ENCODE results near the gene OR4D6.

The OR4D6 gene

DNA sequence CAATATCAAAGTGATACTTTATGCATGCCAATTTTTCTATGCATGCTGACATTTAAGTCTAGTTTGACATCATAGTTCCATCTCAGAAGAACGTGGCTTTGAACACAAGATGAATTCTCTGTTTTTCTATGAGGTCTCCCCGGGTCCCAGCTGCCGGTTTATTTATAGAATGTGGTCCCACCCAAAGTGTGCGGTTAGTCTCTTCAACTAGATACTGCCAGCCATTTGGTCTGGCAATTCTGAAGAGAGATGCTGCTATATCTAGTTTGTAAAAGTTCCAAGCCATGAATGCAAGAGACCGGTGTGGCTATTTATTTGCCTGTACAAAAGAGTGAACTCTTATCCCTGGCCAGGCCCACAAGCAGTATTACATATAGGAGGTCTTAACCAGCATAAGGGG is 39.7 kb upstream of the OR4D6 start:
- Histone ChIP-seq H3K4ac (ENCODE audit: low read length) (no peak overlapping the region), H3K23ac (ENCODE audit: low read depth, low read length, poor library complexity) (no peak overlapping the region), H2BK120ac (ENCODE audit: low read depth, low read length) (no peak overlapping the region), H2AK5ac (ENCODE audit: low read depth, low read length) (no peak overlapping the region), H3K4me1 (ENCODE audit: control insufficient read depth in 2 of 2, insufficient read depth in 1 of 2, low read depth in 1 of 2, low read length in 2 of 2) (no peaks in the 10 kb centered on the region), H3K27ac (replicated peaks; ENCODE audit: low read length) (no peak overlapping the region), H3K36me3 (replicated peaks in 1 of 2; ENCODE audit: control insufficient read depth in 2 of 2, insufficient read depth in 2 of 2, low read length in 2 of 2) (no peaks in the 10 kb centered on the region), H2BK15ac (ENCODE audit: low read length) (no peak overlapping the region), H2BK5ac (ENCODE audit: low read length) (no peak overlapping the region), H3K9ac (ENCODE audit: low read depth, low read length, poor library complexity) (no peak overlapping the region), H3K9me3 (replicated peaks in 1 of 2; ENCODE audit: control insufficient read depth in 2 of 2, insufficient read depth in 1 of 2, low read depth in 1 of 2, low read length in 2 of 2) (no peaks in the 10 kb centered on the region), H4K91ac (ENCODE audit: low read depth, low read length, poor library complexity) (no peak overlapping the region), H3K14ac (ENCODE audit: low read length) (no peak overlapping the region), H2AFZ (ENCODE audit: low read length) (no peak overlapping the region), H3K79me1 (ENCODE audit: low read depth, low read length) (no peaks in the 10 kb centered on the region), H3K4me2 (ENCODE audit: insufficient read depth, low read length, poor library complexity, severe bottlenecking) (no peak overlapping the region), H2BK12ac (ENCODE audit: low read length) (no peak overlapping the region), H3K4me3 (ENCODE audit: low read length in 2 of 2) (no peak overlapping the region), H3K27me3 (ENCODE audit: control insufficient read depth in 3 of 3, insufficient read depth in 3 of 3, low read depth in 1 of 3, low read length in 3 of 3) (no peaks in the 10 kb centered on the region), H4K8ac (ENCODE audit: low read depth, low read length) (no peak overlapping the region), H3K18ac (ENCODE audit: low read length) (no peak overlapping the region)
- no peak for DNase-seq (ENCODE audit: low spot score)
- no CpG with 5 or more reads among the region's 5 CpGs for WGBS, 2 donors (ENCODE audit: extremely low coverage in 2 of 2, insufficient read length in 2 of 2, insufficient replicate concordance in 1 of 2)

DNA sequence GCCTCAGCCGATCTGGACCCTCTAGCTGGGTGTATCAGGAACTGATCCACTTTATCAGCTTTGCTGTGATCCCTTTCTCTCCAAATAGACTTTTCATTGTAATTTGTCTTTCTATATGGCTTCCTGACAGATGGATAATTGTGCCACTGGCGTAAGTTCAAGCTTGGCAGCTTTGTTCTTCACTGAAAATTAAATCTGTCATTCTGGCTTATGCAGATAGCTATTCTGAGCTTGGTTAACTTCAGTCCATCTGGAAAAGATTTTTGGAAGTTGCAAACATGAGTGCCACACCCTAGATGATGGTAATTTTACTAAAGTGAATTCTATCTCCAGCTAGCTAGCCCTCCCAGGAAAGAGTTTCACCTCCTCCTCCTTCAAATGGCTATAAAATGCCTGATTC is 38.6 kb upstream of the OR4D6 start:
- Histone ChIP-seq H3K4ac (ENCODE audit: low read length) (no peak overlapping the region), H2BK5ac (ENCODE audit: low read length) (no peak overlapping the region), H2BK15ac (ENCODE audit: low read length) (no peak overlapping the region), H3K27ac (replicated peaks; ENCODE audit: low read length) (no peak overlapping the region), H4K8ac (ENCODE audit: low read depth, low read length) (no peak overlapping the region), H4K91ac (ENCODE audit: low read depth, low read length, poor library complexity) (no peak overlapping the region), H3K9ac (ENCODE audit: low read depth, low read length, poor library complexity) (no peak overlapping the region), H2AFZ (ENCODE audit: low read length) (no peak overlapping the region), H3K79me1 (ENCODE audit: low read depth, low read length) (no peaks in the 10 kb centered on the region), H2BK120ac (ENCODE audit: low read depth, low read length) (no peak overlapping the region), H3K18ac (ENCODE audit: low read length) (no peak overlapping the region), H3K27me3 (ENCODE audit: control insufficient read depth in 3 of 3, insufficient read depth in 3 of 3, low read depth in 1 of 3, low read length in 3 of 3) (no peaks in the 10 kb centered on the region), H3K23ac (ENCODE audit: low read depth, low read length, poor library complexity) (no peak overlapping the region), H3K4me1 (ENCODE audit: control insufficient read depth in 2 of 2, insufficient read depth in 1 of 2, low read depth in 1 of 2, low read length in 2 of 2) (no peaks in the 10 kb centered on the region), H3K14ac (ENCODE audit: low read length) (no peak overlapping the region), H2BK12ac (ENCODE audit: low read length) (no peak overlapping the region), H3K4me3 (ENCODE audit: low read length in 2 of 2) (no peak overlapping the region), H3K9me3 (replicated peaks in 1 of 2; ENCODE audit: control insufficient read depth in 2 of 2, insufficient read depth in 1 of 2, low read depth in 1 of 2, low read length in 2 of 2) (no peaks in the 10 kb centered on the region), H2AK5ac (ENCODE audit: low read depth, low read length) (no peak overlapping the region), H3K36me3 (replicated peaks in 1 of 2; ENCODE audit: control insufficient read depth in 2 of 2, insufficient read depth in 2 of 2, low read length in 2 of 2) (no peaks in the 10 kb centered on the region), H3K4me2 (ENCODE audit: insufficient read depth, low read length, poor library complexity, severe bottlenecking) (no peak overlapping the region)
- WGBS, 2 donors (ENCODE audit: extremely low coverage in 2 of 2, insufficient read length in 2 of 2, insufficient replicate concordance in 1 of 2) = no CpG with 5 or more reads among the region's 2 CpGs
- no peak for DNase-seq (ENCODE audit: low spot score)

DNA sequence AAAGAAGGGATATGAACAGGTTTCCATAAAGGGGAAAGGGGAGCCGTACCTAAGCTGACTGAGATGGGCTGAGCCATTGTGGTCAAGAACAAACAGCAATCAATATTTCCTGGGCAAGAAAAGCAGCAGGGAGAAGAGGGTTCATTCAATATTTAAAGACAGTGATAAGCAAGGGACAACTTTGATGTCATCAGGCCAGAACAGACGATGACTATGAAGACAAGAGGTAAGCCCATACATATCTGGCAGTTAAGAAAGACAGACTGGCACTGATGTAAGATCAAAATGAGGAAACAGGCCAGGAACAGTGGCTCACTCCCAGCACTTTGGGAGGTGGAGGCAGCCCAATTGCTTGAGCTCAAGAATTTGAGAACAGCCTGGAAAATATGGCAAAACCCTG is 32.9 kb upstream of the OR4D6 start:
- no CpG with 5 or more reads among the region's 2 CpGs for WGBS, 2 donors (ENCODE audit: extremely low coverage in 2 of 2, insufficient read length in 2 of 2, insufficient replicate concordance in 1 of 2)
- no peak overlapping the region for H2BK15ac ChIP-seq (ENCODE audit: low read length)
- H3K9ac ChIP-seq (ENCODE audit: low read depth, low read length, poor library complexity) = no peak overlapping the region
- no peak for DNase-seq (ENCODE audit: low spot score)
- H2BK12ac ChIP-seq (ENCODE audit: low read length) = no peak overlapping the region
- no peak overlapping the region for H3K4me3 ChIP-seq (ENCODE audit: low read length in 2 of 2)
- H3K4ac ChIP-seq (ENCODE audit: low read length) = no peak overlapping the region
- no peak overlapping the region for H2AK5ac ChIP-seq (ENCODE audit: low read depth, low read length)
- no peak overlapping the region for H3K4me2 ChIP-seq (ENCODE audit: insufficient read depth, low read length, poor library complexity, severe bottlenecking)
- H2BK120ac ChIP-seq (ENCODE audit: low read depth, low read length) = no peak overlapping the region
- H4K8ac ChIP-seq (ENCODE audit: low read depth, low read length) = no peak overlapping the region
- no peak overlapping the region for H4K91ac ChIP-seq (ENCODE audit: low read depth, low read length, poor library complexity)
- H3K27ac ChIP-seq (replicated peaks; ENCODE audit: low read length) = no peak overlapping the region
- H3K27me3 ChIP-seq (ENCODE audit: control insufficient read depth in 3 of 3, insufficient read depth in 3 of 3, low read depth in 1 of 3, low read length in 3 of 3) = no peaks in the 10 kb centered on the region
- no peak overlapping the region for H2BK5ac ChIP-seq (ENCODE audit: low read length)
- no peaks in the 10 kb centered on the region for H3K36me3 ChIP-seq (replicated peaks in 1 of 2; ENCODE audit: control insufficient read depth in 2 of 2, insufficient read depth in 2 of 2, low read length in 2 of 2)
- no peak overlapping the region for H3K23ac ChIP-seq (ENCODE audit: low read depth, low read length, poor library complexity)
- H3K14ac ChIP-seq (ENCODE audit: low read length) = no peak overlapping the region
- no peak overlapping the region for H2AFZ ChIP-seq (ENCODE audit: low read length)
- no peak overlapping the region for H3K18ac ChIP-seq (ENCODE audit: low read length)
- H3K79me1 ChIP-seq (ENCODE audit: low read depth, low read length) = no peaks in the 10 kb centered on the region
- H3K9me3 ChIP-seq (replicated peaks in 1 of 2; ENCODE audit: control insufficient read depth in 2 of 2, insufficient read depth in 1 of 2, low read depth in 1 of 2, low read length in 2 of 2) = no peaks in the 10 kb centered on the region
- H3K4me1 ChIP-seq (ENCODE audit: control insufficient read depth in 2 of 2, insufficient read depth in 1 of 2, low read depth in 1 of 2, low read length in 2 of 2) = peaks cover 6 to 8% of the 10 kb centered on the region in 2 donors

DNA sequence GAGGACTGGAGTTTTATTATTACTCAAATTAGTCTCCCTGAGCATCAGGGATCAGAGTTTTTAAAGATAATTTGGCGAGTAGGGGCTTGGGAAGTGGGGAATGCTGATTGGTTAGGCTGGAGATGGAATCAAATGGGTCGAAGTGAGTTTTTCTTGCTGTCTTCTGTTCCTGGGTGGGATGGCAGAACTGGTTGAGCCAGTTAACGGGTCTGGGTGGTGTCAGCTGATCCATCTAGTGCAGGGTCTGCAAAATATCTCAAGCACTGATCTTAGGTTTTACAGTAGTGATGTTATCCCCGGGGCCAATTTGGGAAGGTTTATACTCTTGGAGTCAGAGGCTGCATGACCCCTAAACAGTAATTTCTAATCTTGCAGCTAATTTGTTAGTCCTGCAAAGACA is 31.6 kb upstream of the OR4D6 start:
- Histone ChIP-seq H3K14ac (ENCODE audit: low read length) (no peak overlapping the region), H3K9me3 (replicated peaks in 1 of 2; ENCODE audit: control insufficient read depth in 2 of 2, insufficient read depth in 1 of 2, low read depth in 1 of 2, low read length in 2 of 2) (no peaks in the 10 kb centered on the region), H2BK120ac (ENCODE audit: low read depth, low read length) (no peak overlapping the region), H4K8ac (ENCODE audit: low read depth, low read length) (no peak overlapping the region), H3K4me3 (ENCODE audit: low read length in 2 of 2) (no peak overlapping the region), H3K4ac (ENCODE audit: low read length) (no peak overlapping the region), H3K27ac (replicated peaks; ENCODE audit: low read length) (peak overlapping the region; percentile 80), H3K27me3 (ENCODE audit: control insufficient read depth in 3 of 3, insufficient read depth in 3 of 3, low read depth in 1 of 3, low read length in 3 of 3) (no peaks in the 10 kb centered on the region), H3K9ac (ENCODE audit: low read depth, low read length, poor library complexity) (no peak overlapping the region), H3K23ac (ENCODE audit: low read depth, low read length, poor library complexity) (no peak overlapping the region), H2BK12ac (ENCODE audit: low read length) (no peak overlapping the region), H3K79me1 (ENCODE audit: low read depth, low read length) (no peaks in the 10 kb centered on the region), H2AK5ac (ENCODE audit: low read depth, low read length) (no peak overlapping the region), H2BK5ac (ENCODE audit: low read length) (no peak overlapping the region), H2AFZ (ENCODE audit: low read length) (no peak overlapping the region), H2BK15ac (ENCODE audit: low read length) (no peak overlapping the region), H4K91ac (ENCODE audit: low read depth, low read length, poor library complexity) (no peak overlapping the region), H3K36me3 (replicated peaks in 1 of 2; ENCODE audit: control insufficient read depth in 2 of 2, insufficient read depth in 2 of 2, low read length in 2 of 2) (no peaks in the 10 kb centered on the region), H3K4me2 (ENCODE audit: insufficient read depth, low read length, poor library complexity, severe bottlenecking) (no peak overlapping the region), H3K18ac (ENCODE audit: low read length) (no peak overlapping the region), H3K4me1 (ENCODE audit: control insufficient read depth in 2 of 2, insufficient read depth in 1 of 2, low read depth in 1 of 2, low read length in 2 of 2) (peaks cover 6 to 10% of the 10 kb centered on the region in 2 donors)
- WGBS, 2 donors (ENCODE audit: extremely low coverage in 2 of 2, insufficient read length in 2 of 2, insufficient replicate concordance in 1 of 2) = no CpG with 5 or more reads among the region's 4 CpGs
- DNase-seq (ENCODE audit: low spot score) = no peak
